Stimulated activated CD4-positive, alpha-beta T cell treated with anti-CD3 and anti-CD28 coated beads, TNF-alpha, amount 100 ng/mL, for 24 hours (primary cell): ENCODE results near the gene ZNF865.

ENCODE experiments used
- DNase-seq, 3 experiments: peaks; one replicate each; pipeline ENCODE4 v3.0.0-alpha.2; 2020; ENCODE audit warnings: low read depth in 3 of 3

ZNF865 gene

GRCh38 chr19:55623561-55623960 is 18.1 kb downstream of the ZNF865 start:
- no peak for DNase-seq

- peak; percentile 87 to 91 (median 88) for DNase-seq
These were observed 18.9 kb downstream of the ZNF865 start, which contains the start of gene ZNF784 for GRCh38 chr19:55624109-55625003. Gene ZNF784, minus strand, starts transcription at chr19:55624566. Its CDS starts 5 bp downstream, at chr19:55624561.

GRCh38 chr19:55625004-55625326 is 19.5 kb downstream of the ZNF865 start:
- DNase-seq: no peak

GRCh38 chr19:55626350-55626749 is 20.9 kb downstream of the ZNF865 start:
- peak in 1 of 3 experiments; percentile 41 for DNase-seq

- DNase-seq: peak; percentile 74 to 92 (median 77)
These were observed 27.0 kb downstream of the ZNF865 start for GRCh38 chr19:55632463-55632834.

- DNase-seq: no peak
These were observed 28.4 kb downstream of the ZNF865 start for GRCh38 chr19:55633861-55634260.

- DNase-seq: no peak
These were observed 29.9 kb downstream of the ZNF865 start for GRCh38 chr19:55635334-55635717.

- DNase-seq: no peak
These were observed 30.5 kb downstream of the ZNF865 start for GRCh38 chr19:55635856-55636440.

- DNase-seq: no peak
These were observed 31.3 kb downstream of the ZNF865 start for GRCh38 chr19:55636723-55637122.

- no peak for DNase-seq
These were observed 32.1 kb downstream of the ZNF865 start for GRCh38 chr19:55637534-55637933.

GRCh38 chr19:55638864-55639359 is 33.5 kb downstream of the ZNF865 start:
- DNase-seq: peak in 1 of 3 experiments; percentile 64

GRCh38 chr19:55640043-55640576 is 34.7 kb downstream of the ZNF865 start:
- DNase-seq: peak in 1 of 3 experiments; percentile 67

- DNase-seq: peak in 1 of 3 experiments; percentile 69
These were observed 35.4 kb downstream of the ZNF865 start, which contains the start of gene ZNF580 for GRCh38 chr19:55640577-55641425. Gene ZNF580, plus strand, starts transcription at chr19:55641002. Its CDS starts 1,507 bp downstream, at chr19:55642509.

GRCh38 chr19:55641426-55642152 is 36.1 kb downstream of the ZNF865 start:
- peak in 1 of 3 experiments; percentile 32 for DNase-seq

GRCh38 chr19:55642153-55643002 is 36.9 kb downstream of the ZNF865 start:
- peak in 1 of 3 experiments; percentile 40 for DNase-seq

- DNase-seq: peak; percentile 68 to 83 (median 78)
These were observed 37.8 kb downstream of the ZNF865 start, which contains the start of gene ZNF581 for GRCh38 chr19:55643003-55643886. Gene ZNF581, plus strand, starts transcription at chr19:55643649. Its CDS starts 923 bp downstream, at chr19:55644572.

- DNase-seq: no peak
These were observed 38.4 kb downstream of the ZNF865 start for GRCh38 chr19:55643887-55644176.

- no peak for DNase-seq
These were observed 38.9 kb downstream of the ZNF865 start for GRCh38 chr19:55644191-55644833.
